AG04450 (cell line): Measurements from ENCODE around the gene CACNA1G. TPM values are rescaled to one million over a fixed set of nuclear protein-coding genes. Genes with fewer than 3 reads are reported as not detected.

Source experiments
- CTCF ChIA-PET: fragments of 300-600, 350-600 bp; formaldehyde crosslinking; extraction: SDS; loops from one replicate; lab custom pipeline; 2022; ENCODE audit warnings: antibody characterized with exemption, inconsistent platforms; lab: Charles Lee
- POLR2A ChIA-PET: fragments of 350-600 bp; formaldehyde crosslinking; extraction: SDS; loops from one replicate; lab custom pipeline; 2021; ENCODE audit warnings: antibody characterized with exemption, inconsistent platforms; lab: Yijun Ruan, JAX
- DNase-seq: peaks from one replicate; pipeline ENCODE4 v3.0.0-alpha.2; 2011; ENCODE audit warnings: low read depth, low spot score
- H3K27ac ChIP-seq: one replicate; pipeline ENCODE4 v1.5.1; 2012; ENCODE audit warnings: low read depth, low read length, control low read depth
- H3K27me3 ChIP-seq: one replicate; pipeline ENCODE4 v1.6.0; 2012; ENCODE audit warnings: low read length; ENCODE audit not compliant: control insufficient read depth, insufficient read depth
- H3K4me3 ChIP-seq: 2 replicates; pipeline ENCODE4 v1.5.1; 2011; ENCODE audit warnings: mild to moderate bottlenecking, low read depth, low read length, control low read depth
- H3K9me3 ChIP-seq: 2 replicates; pipeline ENCODE4 v1.5.1; 2012; ENCODE audit warnings: low read length; ENCODE audit not compliant: control insufficient read depth, insufficient read depth
- CTCF ChIP-seq: IDR thresholded peaks from 2 replicates; pipeline ENCODE4 v1.5.1; 2011; ENCODE audit warnings: low read depth, low read length, control low read depth, inconsistent platforms
- polyA plus RNA-seq: library from polyadenylated mRNA; depleted of rRNA; stranded (reverse); fragments of >200 nt; gene quantifications from 2 replicates; pipeline ENCODE4 v1.2.3, GENCODE V29; 2011

Gene CACNA1G
- polyA plus RNA-seq, 1 experiment: 0.05 TPM

DNA sequence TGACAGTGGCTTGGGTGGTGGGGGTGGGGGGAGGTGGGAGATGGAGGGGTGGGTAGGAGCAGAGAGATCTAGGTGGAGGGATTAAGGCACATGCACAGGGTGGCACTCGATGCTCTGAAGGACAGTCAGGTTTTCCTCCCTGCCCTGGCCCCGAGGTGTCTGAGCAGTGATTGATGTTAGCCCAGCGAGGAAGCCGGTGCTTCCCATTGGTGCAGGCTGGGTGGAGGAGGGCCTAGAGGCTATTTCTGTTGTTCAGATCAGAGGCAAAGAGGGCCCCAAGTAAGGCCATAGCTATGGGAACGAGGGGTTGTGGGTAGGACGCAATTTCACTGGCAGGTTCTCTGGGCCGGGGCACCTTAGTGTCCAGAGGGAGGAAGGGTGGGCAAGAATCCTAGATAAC is 23.1 kb downstream of the CACNA1G start:
- Histone ChIP-seq H3K27ac (no peak overlapping the region), H3K4me3 (no peak overlapping the region), H3K27me3 (peaks cover 56% of the 10 kb centered on the region), H3K9me3 (peaks cover 4% of the 10 kb centered on the region)
- no peak for DNase-seq
- TF ChIP-seq CTCF: no peak
- CTCF ChIA-PET: no interaction called here
- POLR2A ChIA-PET: no interaction called here

DNA sequence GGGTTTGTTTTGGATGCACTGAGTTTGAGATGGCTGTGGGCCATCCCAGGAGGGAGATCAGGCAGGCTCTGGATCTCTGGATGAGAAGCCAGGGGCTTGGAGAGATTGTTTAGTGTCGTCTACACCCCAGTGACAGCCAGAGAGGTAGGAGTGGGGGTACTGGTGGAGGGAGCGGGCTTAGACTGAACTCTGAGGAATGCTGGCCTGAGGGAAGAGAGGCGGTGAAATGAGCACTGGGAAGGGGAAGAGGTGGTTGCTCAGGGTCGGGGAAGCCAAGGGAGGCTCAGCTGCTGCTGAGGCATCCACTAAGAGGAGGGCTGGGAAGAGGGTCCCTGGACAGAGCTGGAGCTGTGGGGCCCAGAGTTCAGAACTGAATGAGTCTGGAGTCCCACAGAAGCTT is 23.6 kb downstream of the CACNA1G start:
- no peak overlapping the region for H3K27ac ChIP-seq
- ChIA-PET POLR2A (no interaction called here), CTCF (no interaction called here)
- peaks cover 4% of the 10 kb centered on the region for H3K9me3 ChIP-seq
- no peak for TF ChIP-seq CTCF
- peaks cover 51% of the 10 kb centered on the region for H3K27me3 ChIP-seq
- DNase-seq: no peak
- no peak overlapping the region for H3K4me3 ChIP-seq

GRCh38 chr17:50584749-50585148 is 24.2 kb downstream of the CACNA1G start:
- no peak for DNase-seq
- peaks cover 47% of the 10 kb centered on the region for H3K27me3 ChIP-seq
- ChIA-PET POLR2A (interaction anchor here (0.6 kb wide), 1 partner anchor 90 kb away, joined by 3 read pairs; no protein-coding TSS in a partner anchor), CTCF (interaction anchor here (0.7 kb wide), 1 partner anchor 33 kb away, joined by 3 read pairs; no protein-coding TSS in a partner anchor)
- H3K27ac ChIP-seq: no peak overlapping the region
- no peak for TF ChIP-seq CTCF
- H3K9me3 ChIP-seq: peaks cover 4% of the 10 kb centered on the region
- no peak overlapping the region for H3K4me3 ChIP-seq

DNA sequence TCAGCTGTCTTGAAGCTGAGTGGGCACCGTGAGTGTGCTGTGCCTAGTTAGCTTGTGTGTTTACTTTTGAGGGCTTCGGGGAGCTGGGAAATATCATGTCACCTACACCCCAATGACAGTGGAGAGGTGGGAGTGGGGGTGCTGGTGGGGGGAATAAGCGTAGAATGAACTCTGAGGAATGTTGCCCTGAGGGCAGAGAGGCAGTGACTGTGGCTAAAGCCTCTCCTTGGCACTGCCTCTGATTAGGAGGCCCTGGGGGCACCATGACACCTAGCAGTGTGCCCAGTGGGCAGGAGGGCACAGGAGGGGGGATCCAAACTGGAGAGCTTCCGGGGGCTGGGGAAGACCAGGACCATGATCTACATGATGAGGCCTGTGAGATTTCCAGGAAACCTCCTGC is 24.8 kb downstream of the CACNA1G start:
- no peak for TF ChIP-seq CTCF

DNA sequence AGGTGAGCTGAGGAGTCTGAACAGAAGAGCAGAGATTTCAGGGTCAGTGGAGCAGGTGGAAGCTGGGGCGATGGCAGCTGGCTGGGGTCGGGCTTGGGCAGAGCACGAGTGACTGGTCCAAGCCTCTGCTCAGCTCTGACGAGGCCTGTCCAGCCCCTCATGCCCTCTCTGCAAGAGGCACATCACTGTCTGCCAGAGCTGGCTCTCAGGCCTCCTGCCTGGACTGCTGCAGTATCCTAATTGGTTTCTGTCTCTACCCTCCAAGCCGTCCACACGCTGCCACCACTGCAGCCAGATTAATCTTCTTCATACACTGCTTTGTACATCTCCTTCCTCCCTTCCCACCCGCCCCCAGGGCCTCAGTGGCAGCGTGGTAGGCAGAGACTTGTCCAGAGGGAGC is 25.4 kb downstream of the CACNA1G start:
- DNase-seq: no peak
- no peak overlapping the region for H3K4me3 ChIP-seq
- peaks cover 4% of the 10 kb centered on the region for H3K9me3 ChIP-seq
- H3K27me3 ChIP-seq: peaks cover 42% of the 10 kb centered on the region
- ChIA-PET POLR2A (no interaction called here), CTCF (no interaction called here)
- TF ChIP-seq CTCF: no peak
- no peak overlapping the region for H3K27ac ChIP-seq

More for the DNA sequence above, 24.8 kb downstream of the CACNA1G start:
- Histone ChIP-seq H3K27ac (no peak overlapping the region), H3K4me3 (no peak overlapping the region), H3K9me3 (peaks cover 4% of the 10 kb centered on the region), H3K27me3 (peaks cover 44% of the 10 kb centered on the region)
- DNase-seq: no peak
- ChIA-PET CTCF (interaction anchor here (0.7 kb wide), 1 partner anchor 34 kb away, joined by 3 read pairs; no protein-coding TSS in a partner anchor), POLR2A (no interaction called here)
